Left ventricle myocardium inferior (tissue), 1 donor: ENCODE data around the gene PTPRG. TPM values are rescaled to one million over a fixed set of nuclear protein-coding genes. Genes with fewer than 3 reads are reported as not detected.
"Not testable (repeated sequence)": the region's sequence is repeated elsewhere in the genome, so short reads cannot be mapped to it uniquely, and the experiment has no call there.

Experiments
- DNase-seq: peaks from one replicate; pipeline ENCODE4 v3.0.0-alpha.2; 2020
- H3K27ac ChIP-seq: fragments of 200-600 bp; replicated peaks from 2 replicates; pipeline ENCODE4 v1.8.0; 2021
- H3K27me3 ChIP-seq: fragments of 200-600 bp; 2 replicates; pipeline ENCODE4 v1.8.0; 2021; ENCODE audit warnings: low read depth
- H3K36me3 ChIP-seq: fragments of 200-600 bp; 2 replicates; pipeline ENCODE4 v1.8.0; 2021
- H3K4me1 ChIP-seq: fragments of 200-600 bp; 2 replicates; pipeline ENCODE4 v1.8.0; 2021
- H3K4me3 ChIP-seq: fragments of 200-600 bp; 2 replicates; pipeline ENCODE4 v1.8.0; 2021; ENCODE audit warnings: mild to moderate bottlenecking, moderate library complexity
- H3K9me3 ChIP-seq: fragments of 200-600 bp; replicated peaks from 2 replicates; pipeline ENCODE4 v1.8.0; 2021
- CTCF ChIP-seq: fragments of 200-600 bp; IDR thresholded peaks from 2 replicates; pipeline ENCODE4 v1.8.0; 2021; ENCODE audit warnings: antibody characterized with exemption, mild to moderate bottlenecking, borderline replicate concordance
- intact Hi-C: fragments of 100-400 bp; cut with micrococcal nuclease; formaldehyde crosslinking; loops from one replicate; pipeline ENCODE4 v1.11.0; 2022
- total RNA-seq: library from RNA; stranded (reverse); fragmentation: NEBNext Ultra II Directional; extraction: Animal tissue kit (Norgen Biotek cat#: 25700); gene quantifications from one replicate; pipeline ENCODE4 v1.2.1, GENCODE V29; 2021
- donor health status: DM: no; HTN: yes; CAD: no; lungs with severe emphysema.

Gene PTPRG
- total RNA-seq, 1 donor from 2014 or later, result 29.6 TPM

GRCh38 chr3:62035402-62036057, 474.2 kb downstream of the PTPRG start:
- H3K4me3 ChIP-seq, result no peak overlapping the region

GRCh38 chr3:62036726-62037125, 475.4 kb downstream of the PTPRG start:
- Histone ChIP-seq H3K36me3 (no peaks in the 10 kb centered on the region), H3K4me3 (no peak overlapping the region), H3K4me1 (peaks cover 50% of the 10 kb centered on the region), H3K27ac (no peak overlapping the region), H3K9me3 (no peaks in the 10 kb centered on the region), H3K27me3 (no peaks in the 10 kb centered on the region)
- intact Hi-C loops, result no loop called here
- DNase-seq, result no peak
- TF ChIP-seq CTCF, result no peak

More at GRCh38 chr3:62035402-62036057, 474.2 kb downstream of the PTPRG start:
- no peaks in the 10 kb centered on the region for H3K27me3 ChIP-seq
- peaks cover 50% of the 10 kb centered on the region for H3K4me1 ChIP-seq
- H3K9me3 ChIP-seq, result no peaks in the 10 kb centered on the region
- no peaks in the 10 kb centered on the region for H3K36me3 ChIP-seq
- TF ChIP-seq CTCF, result no peak
- H3K27ac ChIP-seq, result no peak overlapping the region
- intact Hi-C loops, result no loop called here
- no peak for DNase-seq

GRCh38 chr3:62038798-62039197, 477.4 kb downstream of the PTPRG start:
- DNase-seq, H3K4me3 ChIP-seq, H3K36me3 ChIP-seq, intact Hi-C loops, H3K9me3 ChIP-seq, H3K27me3 ChIP-seq: not testable (repeated sequence)
- Histone ChIP-seq H3K27ac (peak overlapping the region; percentile 21), H3K4me1 (peaks cover 38% of the 10 kb centered on the region)

- H3K4me1 ChIP-seq, result peaks cover 38% of the 10 kb centered on the region
- DNase-seq, result no peak
- no peaks in the 10 kb centered on the region for H3K36me3 ChIP-seq
- no peaks in the 10 kb centered on the region for H3K27me3 ChIP-seq
- H3K4me3 ChIP-seq, result no peak overlapping the region
- no peak for TF ChIP-seq CTCF
- no peaks in the 10 kb centered on the region for H3K9me3 ChIP-seq
- intact Hi-C loops, result no loop called here
- peak overlapping the region; percentile 13 for H3K27ac ChIP-seq
These were observed 478.2 kb downstream of the PTPRG start for GRCh38 chr3:62039586-62039985.

GRCh38 chr3:62041681-62042080, 480.3 kb downstream of the PTPRG start:
- Histone ChIP-seq H3K9me3 (no peaks in the 10 kb centered on the region), H3K27me3 (no peaks in the 10 kb centered on the region), H3K4me3 (no peak overlapping the region), H3K4me1 (peaks cover 27% of the 10 kb centered on the region), H3K27ac (no peak overlapping the region), H3K36me3 (no peaks in the 10 kb centered on the region)
- TF ChIP-seq CTCF, result no peak
- DNase-seq, result no peak
- intact Hi-C loops, result no loop called here

- no peak overlapping the region for H3K27ac ChIP-seq
- DNase-seq, result no peak
- intact Hi-C loops, result no loop called here
- TF ChIP-seq CTCF, result no peak
- H3K9me3 ChIP-seq, result no peaks in the 10 kb centered on the region
- no peaks in the 10 kb centered on the region for H3K36me3 ChIP-seq
- H3K4me3 ChIP-seq, result no peak overlapping the region
- H3K27me3 ChIP-seq, result no peaks in the 10 kb centered on the region
- H3K4me1 ChIP-seq, result peaks cover 15% of the 10 kb centered on the region
These were observed 483.6 kb downstream of the PTPRG start for GRCh38 chr3:62044874-62045411.
